ENCODE measurements around the gene RNF10.
A peak's percentile ranks its signal among the peaks of the same experiment; 100 is the strongest.
"Not testable (repeated sequence)": the region's sequence is repeated elsewhere in the genome, so short reads cannot be mapped to it uniquely, and the experiment has no call there.

RNF10 gene

GRCh38 chr12:120534203-120534702 is at the start of gene RNF10:
RNF10 (plus strand) TSS chr12:120534356; CDS start chr12:120534812, 456 bp downstream.
- DNase-seq: peak; percentile 75 to 86

DNA sequence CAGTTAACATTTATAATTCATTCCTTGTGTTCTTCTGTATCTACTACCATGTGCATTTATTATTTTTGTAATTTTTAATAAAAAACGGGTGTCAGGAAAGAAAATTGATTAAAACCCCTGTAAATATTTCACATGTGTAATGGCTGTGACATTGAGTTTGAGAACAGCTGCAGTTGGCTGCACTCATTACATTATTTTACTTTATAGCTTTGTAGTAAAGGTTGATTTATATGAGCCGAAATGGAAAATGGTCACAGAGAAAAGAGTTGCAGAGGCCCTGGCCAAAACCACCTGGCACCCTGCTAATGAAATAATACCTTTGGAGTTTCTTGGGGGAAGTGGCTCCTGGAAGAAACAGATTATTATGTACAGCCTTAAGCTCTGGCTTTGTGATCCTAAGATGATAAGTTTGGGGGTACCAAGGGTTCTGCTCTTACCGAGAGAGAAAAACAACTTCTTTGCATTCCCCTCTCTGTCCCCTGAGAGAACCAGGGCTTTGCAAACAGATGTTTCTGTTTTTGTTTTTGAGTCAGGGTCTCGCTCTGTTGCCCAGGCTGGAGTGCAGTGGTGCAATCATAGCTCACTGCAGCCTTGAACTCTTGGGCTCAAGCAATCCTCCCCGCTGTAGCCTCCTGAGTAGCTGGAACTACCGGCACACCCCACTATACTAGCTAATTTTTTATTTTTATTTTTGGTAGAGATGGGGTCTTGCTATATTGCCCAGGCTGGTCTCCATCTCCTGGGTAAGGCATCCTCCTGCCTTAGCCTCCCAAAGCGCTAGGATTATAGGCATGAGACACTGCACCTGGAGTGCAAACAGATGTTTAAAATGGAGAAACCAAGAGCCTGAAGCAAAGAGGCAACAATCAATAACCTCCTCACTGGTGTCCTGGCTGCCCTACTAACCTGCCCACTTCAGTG is 47.9 kb upstream of the RNF10 start:
- no peak for DNase-seq

DNA sequence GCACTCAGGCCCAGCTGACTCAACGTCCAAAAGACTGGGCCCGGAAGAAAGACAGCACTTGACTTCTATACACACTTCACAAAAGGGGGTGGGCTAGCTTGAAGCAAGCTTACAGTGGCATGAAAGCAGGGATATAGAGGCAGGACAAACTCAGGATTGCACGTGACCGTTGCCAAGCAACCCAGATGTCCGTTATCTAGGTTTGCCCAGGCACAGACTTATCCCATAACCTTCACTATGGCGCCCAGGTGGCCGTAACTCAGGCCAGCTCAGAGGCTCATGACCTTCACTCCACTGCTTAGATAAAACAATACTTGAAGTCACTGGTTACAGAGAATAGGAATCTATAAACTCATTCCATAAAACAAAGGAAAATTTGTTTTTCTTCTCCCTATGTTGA is 46.6 kb upstream of the RNF10 start:
- not testable (repeated sequence) for DNase-seq

- DNase-seq: no peak
Measured at GRCh38 chr12:120488057-120488640, 46.0 kb upstream of the RNF10 start.

DNA sequence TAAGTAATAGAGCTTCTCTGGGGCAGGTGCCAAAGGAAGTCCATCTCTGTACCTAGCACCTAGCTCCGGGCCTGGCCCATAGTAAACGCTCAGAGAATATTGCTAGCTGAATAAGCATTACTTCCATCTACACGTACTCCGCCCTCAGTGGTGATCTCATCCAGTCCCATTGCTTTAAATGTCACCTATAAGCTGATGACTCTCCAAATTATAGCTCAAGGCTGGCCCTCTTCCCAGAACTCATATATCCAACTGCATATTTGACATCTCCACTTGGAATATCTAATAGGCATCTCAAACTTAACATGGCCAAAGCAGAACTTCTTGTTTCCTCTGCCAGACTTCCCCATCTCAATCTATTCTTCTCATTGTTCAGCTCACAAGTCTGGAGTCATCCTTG is 45.1 kb upstream of the RNF10 start:
- no peak for DNase-seq

- no peak for DNase-seq
Measured at GRCh38 chr12:120490325-120490724, 43.8 kb upstream of the RNF10 start.

GRCh38 chr12:120490833-120491512 is 43.2 kb upstream of the RNF10 start:
- no peak for DNase-seq

- DNase-seq: no peak
Measured at GRCh38 chr12:120495186-120495730, 38.9 kb upstream of the RNF10 start.

DNA sequence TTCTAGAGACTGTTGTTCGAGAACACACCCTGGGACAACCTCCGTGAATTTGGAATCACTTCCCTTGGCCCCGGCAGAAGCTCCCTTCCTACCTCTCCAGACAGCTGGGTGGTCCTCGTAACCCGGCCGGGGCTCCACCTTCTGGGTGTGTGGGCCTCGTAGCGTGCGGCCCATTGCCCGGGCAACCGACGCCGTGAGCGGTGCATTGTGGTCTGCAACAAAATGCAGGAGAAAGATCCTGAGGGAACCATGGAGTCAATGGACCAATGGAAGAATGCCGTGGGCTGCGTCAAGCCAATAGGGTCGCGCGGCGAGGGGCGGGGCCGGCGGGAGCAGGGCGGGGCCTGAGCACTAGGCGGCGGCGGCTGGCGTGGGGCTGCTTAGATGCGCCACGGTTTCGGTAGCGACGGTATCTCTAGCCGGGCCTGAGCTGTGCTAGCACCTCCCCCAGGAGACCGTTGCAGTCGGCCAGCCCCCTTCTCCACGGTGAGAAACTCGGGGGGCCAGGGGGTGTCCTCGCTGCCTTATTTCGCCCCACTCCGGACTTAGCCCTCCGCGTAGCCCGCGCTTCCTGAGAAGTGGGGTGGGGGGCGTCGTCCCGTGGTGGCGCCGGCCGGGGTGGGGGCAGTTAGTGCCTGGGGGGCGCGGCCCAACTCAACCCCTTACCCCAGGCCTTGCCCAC is 38.3 kb upstream of the RNF10 start, which contains the start of gene DYNLL1:
Gene DYNLL1, plus strand, starts transcription at position 383 of the 682 bp plus-strand sequence. CDS start 309 bp downstream, outside the sequence.
- peak; percentile 91 to 96 for DNase-seq

DNA sequence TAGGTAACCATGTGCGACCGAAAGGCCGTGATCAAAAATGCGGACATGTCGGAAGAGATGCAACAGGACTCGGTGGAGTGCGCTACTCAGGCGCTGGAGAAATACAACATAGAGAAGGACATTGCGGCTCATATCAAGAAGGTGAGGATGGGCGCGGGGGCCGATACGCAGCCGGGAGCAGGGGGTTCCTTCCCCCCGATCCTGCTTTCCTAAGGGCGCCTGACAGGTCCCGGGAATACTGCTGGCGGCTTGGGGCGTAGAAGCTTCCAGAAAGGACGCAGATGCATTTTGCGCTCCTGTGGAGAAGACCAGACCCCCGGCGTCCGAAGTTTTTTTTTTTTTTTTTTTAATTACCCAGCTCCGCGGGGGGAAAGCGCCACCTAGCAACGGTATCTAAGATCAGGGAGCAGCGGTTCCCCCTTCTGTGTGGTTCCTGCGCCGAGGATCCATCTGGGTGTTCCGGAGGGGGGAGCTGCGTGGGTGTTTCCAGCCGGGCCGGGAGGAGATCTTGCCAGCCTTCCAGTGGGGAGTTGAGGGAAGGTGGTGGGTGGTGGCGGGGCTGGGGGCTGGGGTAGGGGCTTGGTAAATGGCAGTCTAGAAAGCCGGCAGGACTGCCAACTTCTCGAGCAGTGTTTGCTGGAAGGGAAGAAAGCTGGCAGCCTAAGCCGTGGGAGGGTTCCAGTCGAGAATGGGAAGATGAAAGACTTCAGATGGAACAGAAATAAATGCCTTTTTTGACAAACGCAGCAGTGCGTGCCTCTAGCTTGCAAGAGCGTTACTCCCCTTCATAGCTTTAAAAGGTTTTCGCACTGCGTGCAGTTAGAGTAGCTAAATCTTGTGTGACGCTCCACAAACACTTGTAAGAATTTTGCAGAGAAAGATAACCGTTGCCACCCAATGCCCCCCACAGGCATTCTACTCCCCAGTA is 37.5 kb upstream of the RNF10 start:
- peak; percentile 50 to 69 for DNase-seq

DNA sequence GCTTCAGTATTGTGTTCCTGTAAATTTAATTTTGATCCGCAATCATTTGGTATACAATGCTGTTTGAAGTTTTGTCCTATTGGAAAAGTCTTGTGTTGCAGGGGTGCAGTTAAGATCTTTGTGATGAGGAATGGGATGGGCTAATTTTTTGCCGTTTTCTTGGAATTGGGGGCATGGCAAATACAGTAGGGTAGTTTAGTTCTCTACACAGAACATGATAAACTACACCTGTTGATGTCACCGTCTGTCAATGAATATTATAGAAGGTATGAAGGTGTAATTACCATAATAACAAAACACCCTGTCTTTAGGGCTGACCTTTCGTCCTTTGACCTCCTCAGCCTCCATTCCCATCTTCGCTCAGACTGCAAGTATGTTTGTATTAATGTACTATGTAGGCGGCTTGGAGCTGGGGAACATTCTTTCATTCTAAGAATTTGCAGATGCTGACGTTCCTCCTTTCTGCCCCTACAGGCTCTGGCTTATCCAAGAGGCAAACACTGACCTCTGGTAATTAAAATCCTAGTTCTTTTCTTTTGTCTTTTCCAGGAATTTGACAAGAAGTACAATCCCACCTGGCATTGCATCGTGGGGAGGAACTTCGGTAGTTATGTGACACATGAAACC is 36.5 kb upstream of the RNF10 start:
- DNase-seq: no peak

DNA sequence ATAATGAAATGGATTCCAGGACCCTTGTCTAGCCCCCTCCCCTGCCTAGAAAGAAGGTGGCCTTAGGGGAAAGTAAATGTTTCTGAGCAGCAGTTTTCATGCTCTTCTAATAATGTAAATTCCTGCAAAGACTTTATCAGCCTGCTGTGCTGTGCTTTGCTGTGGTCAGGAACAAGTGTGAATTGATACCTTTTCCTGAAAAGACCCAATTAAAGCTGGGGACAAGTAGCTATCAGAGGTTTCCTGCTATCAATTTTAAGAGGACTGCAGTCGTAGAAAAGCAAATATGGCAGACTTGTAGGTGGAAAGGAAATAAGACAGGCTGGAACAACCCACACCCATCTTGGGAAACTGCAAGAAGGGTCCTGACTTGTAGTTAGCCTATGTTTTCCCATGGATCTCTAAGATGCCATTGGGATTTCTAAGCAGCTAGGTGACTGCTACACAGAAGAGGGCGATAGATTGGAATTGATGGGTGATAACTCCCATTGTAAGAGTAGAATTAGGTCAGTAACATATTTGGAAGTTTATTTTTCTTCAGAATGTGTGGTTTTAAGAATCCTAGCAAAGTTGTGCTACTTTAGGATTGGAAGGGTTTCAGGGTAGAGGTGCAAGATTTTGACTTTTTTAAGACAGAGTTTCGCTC is 35.2 kb upstream of the RNF10 start:
- DNase-seq: no peak

DNA sequence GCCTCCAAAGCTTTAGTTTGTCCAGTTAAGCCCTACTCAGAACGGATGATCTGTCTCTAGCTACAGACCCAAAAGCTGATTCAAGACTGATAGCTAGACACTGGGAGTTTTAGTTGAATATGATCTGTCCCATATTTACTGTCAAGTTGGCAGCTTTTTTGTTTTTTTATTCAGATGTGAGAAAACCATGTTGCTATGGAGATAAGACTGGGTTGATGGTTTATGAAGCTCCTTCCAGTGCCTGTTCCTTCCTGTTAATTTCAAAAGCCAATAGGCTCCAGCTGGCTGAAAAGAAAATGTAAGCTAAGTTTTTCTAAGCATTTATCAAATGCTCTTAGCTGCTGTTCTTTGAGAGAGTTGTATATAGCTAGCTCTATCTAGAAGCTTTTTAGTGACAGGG is 33.6 kb upstream of the RNF10 start:
- no peak for DNase-seq

GRCh38 chr12:120504587-120504986 is 29.6 kb upstream of the RNF10 start:
- no peak for DNase-seq

DNA sequence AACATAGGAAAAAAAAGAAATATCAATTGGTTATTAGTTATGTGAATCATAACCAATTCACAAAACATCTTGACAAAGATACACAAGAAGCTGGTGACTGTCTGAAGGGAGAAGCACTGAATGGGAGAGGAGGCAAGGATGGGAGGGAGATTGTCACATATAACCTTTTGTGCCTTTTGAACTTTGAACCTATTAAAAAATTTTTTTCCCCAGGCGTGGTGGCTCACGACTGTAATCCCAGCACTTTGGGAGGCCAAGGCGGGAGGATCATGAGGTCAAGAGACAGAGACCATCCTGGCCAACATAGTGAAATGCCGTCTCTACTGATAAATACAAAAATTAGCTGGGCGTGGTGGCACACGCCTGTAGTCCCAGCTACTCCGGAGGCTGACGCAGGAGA is 25.6 kb upstream of the RNF10 start:
- no peak for DNase-seq

DNA sequence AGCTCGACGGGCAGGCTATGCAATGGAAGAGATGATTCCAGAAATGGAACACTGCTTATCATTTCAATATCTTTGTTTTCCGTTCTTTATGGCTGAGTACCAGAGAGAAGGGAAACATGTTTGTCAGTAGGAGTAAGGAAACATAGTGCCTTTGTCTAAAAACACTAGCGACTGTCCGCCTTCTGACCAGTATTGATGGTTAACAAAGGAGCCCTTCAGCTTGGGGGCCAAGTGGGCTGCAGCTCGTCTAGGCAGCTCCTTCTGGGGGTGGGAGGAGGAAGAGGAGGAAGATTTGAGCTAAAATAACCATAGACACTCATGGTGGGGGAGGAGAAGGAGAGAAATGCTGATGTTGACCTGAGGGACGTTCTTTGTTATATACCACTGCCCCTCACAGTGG is 20.2 kb upstream of the RNF10 start:
- DNase-seq: no peak

DNA sequence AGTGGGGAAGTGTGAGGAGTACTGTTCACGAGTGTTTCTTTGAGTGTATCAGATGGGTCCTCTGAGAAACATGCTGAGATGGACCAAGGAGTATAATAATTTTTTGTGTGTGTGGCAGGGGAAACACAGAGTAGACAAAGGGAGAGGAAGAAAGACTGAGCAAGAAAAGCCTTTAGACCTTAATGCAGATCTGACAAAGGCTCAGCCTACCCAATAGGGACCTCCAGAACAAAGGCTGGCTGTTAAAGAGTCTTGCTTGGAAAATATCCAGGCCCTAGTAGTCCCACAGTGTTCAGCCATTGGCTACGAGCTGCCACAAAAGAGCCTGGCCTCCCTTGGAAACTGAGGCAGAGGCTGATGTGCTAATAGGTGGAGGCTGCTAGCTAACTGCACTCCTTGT is 18.7 kb upstream of the RNF10 start:
- no peak for DNase-seq

DNA sequence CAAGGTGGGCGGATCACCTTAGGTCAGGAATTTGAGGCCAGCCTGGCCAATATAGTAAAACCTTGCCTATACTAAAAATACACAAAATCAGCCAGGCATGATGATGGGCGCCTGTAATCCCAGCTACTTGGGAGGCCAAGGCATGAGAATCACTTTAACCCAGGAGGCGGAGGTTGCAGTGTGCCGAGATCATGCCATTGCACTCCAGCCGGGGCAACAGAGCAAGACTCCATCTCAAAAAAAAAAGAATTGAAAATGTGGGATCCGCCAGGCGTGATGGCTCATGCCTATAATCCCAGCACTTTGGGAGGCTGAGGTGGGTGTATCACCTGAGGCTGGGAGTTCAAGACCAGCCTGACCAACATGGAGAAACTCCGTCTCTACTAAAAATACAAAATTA is 14.8 kb upstream of the RNF10 start:
- not testable (repeated sequence) for DNase-seq

GRCh38 chr12:120522568-120522967 is 11.6 kb upstream of the RNF10 start:
- no peak for DNase-seq

DNA sequence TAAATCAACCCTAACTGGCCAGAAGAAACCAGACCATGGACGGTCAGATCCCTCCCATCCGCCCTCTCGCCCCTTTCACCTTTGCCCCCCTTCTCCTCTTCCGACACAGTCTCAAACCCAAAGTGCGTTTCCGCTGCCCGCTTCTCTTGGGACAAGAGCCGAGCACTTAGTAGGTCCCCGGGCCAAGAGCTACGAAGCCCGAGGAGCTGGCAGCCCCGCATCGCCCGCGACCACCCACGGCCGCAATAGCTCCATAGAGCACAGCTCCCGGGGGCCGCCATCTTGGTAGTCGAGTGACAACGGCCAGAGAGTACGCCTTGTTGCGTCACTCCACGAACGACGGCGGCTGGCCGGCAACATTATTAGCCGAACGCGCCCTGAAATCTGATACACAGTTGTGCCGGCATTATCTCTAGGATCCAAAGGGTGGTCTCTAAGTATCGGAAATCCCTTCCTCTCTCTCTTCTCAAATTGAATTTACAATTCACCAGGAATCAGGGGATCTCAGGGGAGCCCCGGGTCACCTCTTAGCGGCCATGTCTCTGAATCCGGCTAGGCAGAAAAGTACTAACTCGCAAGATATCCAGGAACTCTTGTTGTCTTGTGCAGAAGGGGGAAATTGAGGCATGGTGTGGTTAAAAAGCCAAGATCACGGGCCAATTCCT is 5.2 kb upstream of the RNF10 start, which contains the start of gene COQ5:
Gene COQ5, minus strand, starts transcription at position 298 of the 665 bp plus-strand sequence. Its CDS starts 17 bp downstream, at position 281.
- DNase-seq: peak; percentile 82 to 88
